ENCODE measurements around the gene AP4B1.
"Not testable (repeated sequence)": the region's sequence is repeated elsewhere in the genome, so short reads cannot be mapped to it uniquely, and the experiment has no call there.

Gene AP4B1

DNA sequence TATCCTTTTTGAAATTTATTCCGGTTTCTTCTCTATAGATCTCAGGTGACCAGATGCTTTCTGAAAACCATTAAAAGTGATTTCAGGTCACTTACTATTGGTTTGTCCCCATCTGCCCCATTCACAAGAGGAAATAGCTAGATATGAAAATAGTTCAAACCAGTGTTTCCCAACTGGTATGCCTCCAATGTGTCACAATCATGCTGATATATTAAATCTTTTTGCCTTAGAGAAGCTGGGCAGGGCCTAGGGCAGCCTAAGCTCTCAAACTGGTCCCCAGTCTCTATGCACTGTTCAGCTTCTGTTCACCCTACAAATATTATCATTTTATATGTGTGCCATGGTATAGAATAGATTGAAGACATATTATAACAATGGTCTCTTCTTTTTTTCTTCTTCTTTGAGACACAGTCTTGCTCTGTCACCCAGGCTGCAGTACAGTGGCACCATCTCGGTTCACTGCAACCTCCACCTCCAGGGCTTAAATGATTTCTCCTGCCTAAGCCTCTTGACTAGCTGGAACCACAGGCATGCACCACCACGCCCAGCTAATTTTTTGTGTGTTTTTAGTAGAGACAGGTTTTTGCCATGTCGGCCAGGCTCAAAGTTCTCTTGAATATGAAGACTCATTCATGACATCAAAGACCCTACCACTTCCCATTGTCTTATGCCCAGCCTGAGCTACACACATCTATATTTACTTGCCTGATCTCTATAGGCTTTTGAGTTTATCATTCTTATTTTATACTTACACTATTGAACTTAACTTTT lies 48.8 kb downstream of the AP4B1 start:
- DNase-seq = no peak

DNA sequence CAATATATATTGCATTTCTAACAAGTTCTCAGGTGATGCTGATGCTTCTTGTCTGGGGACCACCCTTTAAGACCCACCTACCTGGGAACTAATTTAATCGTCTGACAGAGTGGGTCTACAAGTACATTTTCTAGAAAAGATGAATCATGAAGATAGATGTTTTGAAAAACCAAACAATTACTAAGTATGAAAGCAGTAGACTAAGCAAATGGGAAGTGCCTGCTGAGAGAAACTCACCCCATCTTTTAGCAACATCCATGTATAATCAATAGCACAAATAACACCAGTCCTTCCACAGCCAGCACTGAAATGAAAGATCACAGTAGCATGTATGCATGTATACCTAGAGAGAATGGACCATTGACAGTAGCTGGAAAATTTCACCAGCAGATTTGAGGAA lies 50.4 kb downstream of the AP4B1 start:
- no peak for DNase-seq

DNA sequence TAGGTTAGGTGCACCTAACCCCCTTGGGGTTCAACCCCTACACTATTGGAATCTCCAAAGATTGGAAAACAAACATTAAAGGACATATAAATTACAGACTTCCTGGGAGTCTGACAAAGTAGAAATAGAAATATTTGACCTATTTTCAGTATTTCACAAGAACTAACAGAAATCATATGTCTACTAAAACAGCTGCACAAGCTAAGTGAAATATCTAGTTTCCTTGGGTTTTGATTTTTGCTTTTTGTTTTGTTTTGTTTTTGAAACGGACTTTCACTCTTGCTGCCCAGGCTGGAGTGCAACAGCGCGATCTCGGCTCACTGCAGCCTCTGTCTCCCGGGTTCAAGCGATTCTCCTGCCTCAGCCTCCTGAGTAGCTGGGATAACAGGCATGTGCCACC lies 51.9 kb downstream of the AP4B1 start:
- not testable (repeated sequence) for DNase-seq

DNA sequence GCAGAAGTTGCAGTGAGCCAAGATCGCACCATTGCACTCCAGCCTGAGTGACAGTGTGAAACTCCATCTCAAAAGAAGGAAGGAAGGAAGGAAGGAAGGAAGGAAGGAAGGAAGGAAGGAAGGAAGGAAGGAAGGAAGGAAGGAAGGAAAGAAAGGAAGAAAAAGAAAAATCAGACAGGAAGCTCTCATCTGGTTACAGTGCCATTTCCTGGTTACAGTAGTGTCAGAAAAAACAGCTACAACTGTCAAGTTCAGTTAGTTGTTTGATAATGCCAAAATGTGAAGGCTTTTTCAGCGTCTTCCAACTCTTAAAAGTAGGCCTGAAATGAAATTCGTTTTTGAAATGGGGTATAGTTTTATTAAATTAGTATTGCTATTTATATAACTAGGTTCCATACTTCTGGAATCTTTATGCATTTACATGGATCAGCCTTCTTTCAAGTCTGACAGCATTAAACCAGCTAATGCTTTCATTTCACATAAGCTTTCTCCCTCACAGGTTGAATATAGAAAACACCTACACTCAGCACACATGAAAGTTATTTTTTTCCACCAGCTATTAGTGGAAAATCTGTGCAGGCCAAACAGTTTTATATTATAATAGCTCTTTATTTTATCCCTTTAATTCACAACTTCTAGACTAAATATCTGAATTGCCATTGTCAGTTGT lies 54.3 kb downstream of the AP4B1 start:
- no peak for DNase-seq

DNA sequence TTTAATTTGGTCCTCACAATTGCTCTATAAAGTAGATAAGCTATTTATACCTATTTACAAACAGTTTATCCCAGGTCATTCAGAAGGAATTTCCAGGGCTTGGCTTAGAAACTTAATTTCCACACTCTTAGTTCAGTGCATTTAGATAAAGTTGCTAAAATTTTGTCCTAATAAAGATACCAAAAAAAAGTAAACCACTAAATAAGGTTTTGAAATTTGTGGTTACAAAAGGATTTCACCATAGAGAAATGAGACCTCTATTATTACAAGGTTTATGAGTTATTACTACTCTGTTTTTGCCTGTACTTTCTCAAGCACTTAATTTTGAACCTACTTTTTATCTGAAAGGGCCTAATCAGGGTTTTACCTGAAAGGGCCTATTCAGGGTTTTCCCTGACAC lies 55.5 kb downstream of the AP4B1 start:
- DNase-seq = no peak

DNA sequence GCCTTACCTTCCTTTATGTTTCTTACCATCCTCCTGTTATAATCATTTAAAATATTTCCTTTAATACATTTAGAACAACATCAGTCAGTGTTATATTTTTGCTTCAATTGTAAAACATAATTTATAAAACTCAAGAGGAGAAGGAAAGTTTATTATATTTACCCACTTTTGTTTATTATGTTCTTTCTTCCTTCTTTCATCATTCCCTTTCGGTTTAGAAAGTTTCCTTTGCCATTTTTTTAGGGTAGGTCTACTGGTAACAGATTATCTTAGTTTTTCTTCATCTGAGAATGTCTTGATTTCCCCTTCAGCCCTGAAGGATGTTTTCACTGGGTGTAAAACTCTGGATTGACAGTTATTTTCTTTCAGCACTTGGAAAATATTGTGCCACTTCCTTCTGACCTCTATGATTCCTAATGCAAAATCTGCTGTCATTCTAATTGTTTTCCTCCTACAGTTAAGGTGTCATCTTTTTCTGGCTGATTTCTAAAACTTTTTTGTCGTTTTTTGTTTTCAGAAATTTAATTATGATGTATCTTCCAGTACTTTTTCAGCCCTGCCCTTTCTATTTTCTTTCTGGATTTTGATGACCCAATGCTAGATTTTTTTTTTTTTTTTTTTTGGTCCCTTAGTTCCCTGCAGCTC lies 58.1 kb downstream of the AP4B1 start:
- DNase-seq = no peak
